ENCODE data around the gene TSPAN6. TPM values are rescaled to one million over a fixed set of nuclear protein-coding genes. Genes with fewer than 3 reads are reported as not detected.

The TSPAN6 gene
- total and polyA plus RNA-seq, 12 donors: 12.5 to 70.4 (median 26.2) TPM

DNA sequence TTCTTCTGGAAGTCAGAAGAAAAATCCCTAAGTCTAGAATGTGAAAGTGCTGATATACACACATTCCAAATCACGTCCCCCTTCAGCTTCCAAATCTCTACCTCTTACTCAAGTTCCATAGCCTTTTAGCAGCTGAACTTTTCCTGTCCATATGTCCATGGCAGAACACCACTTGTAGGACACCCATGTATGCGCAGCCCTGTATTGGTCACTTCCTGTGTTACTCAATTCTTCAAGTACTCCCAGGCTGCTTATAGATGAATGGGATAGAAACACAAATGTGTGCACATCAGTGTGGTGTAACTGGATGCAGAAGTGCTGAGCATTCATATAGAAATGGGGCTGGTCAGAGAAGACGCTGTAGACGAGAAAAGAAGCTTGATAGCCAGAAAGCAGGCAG lies 26.2 kb upstream of the TSPAN6 start:
- Histone ChIP-seq H3K27me3 (peaks cover 33% of the 10 kb centered on the region), H3K9me3 (replicated peaks in 1 of 3) (no peaks in the 10 kb centered on the region), H3K36me3 (replicated peaks in 1 of 2) (no peaks in the 10 kb centered on the region), H3K4me3 (no peak overlapping the region), H3K27ac (no peak overlapping the region), H3K4me1 (replicated peaks in 1 of 2) (no peaks in the 10 kb centered on the region)
- DNase-seq: no peak
- intact Hi-C loops (cut with DNase I): no loop called here
- TF ChIP-seq CTCF (IDR thresholded peaks at IDR 0.05): no peak
- no peak for TF ChIP-seq POLR2A (IDR thresholded peaks at IDR 0.05)
- WGBS, 4 donors: 75 to 88% (median 80%) methylated on average over 4 of the region's 4 CpGs

GRCh38 chrX:100662170-100662569 lies 25.6 kb upstream of the TSPAN6 start:
- 81 to 92% (median 87%) methylated on average over 8 to 13 of the region's 13 CpGs for WGBS, 4 donors
- DNase-seq: no peak
- H3K4me1 ChIP-seq (replicated peaks in 1 of 2): no peaks in the 10 kb centered on the region
- H3K4me3 ChIP-seq: no peak overlapping the region
- H3K9me3 ChIP-seq (replicated peaks in 1 of 3): no peaks in the 10 kb centered on the region
- TF ChIP-seq CTCF (IDR thresholded peaks at IDR 0.05) (no peak), POLR2A (IDR thresholded peaks at IDR 0.05) (no peak)
- intact Hi-C loops (cut with DNase I): no loop called here
- peaks cover 33% of the 10 kb centered on the region for H3K27me3 ChIP-seq
- no peak overlapping the region for H3K27ac ChIP-seq
- H3K36me3 ChIP-seq (replicated peaks in 1 of 2): no peaks in the 10 kb centered on the region

- no peak overlapping the region for H3K4me3 ChIP-seq
- 70 to 88% (median 75%) methylated on average over 4 of the region's 4 CpGs for WGBS, 4 donors
- DNase-seq: no peak
- no peaks in the 10 kb centered on the region for H3K36me3 ChIP-seq (replicated peaks in 1 of 2)
- TF ChIP-seq POLR2A (IDR thresholded peaks at IDR 0.05) (no peak), CTCF (IDR thresholded peaks at IDR 0.05) (no peak)
- no peak overlapping the region for H3K27ac ChIP-seq
- intact Hi-C loops (cut with DNase I): no loop called here
- no peaks in the 10 kb centered on the region for H3K4me1 ChIP-seq (replicated peaks in 1 of 2)
- peaks cover 26% of the 10 kb centered on the region for H3K27me3 ChIP-seq
- H3K9me3 ChIP-seq (replicated peaks in 1 of 3): no peaks in the 10 kb centered on the region
These were observed 23.0 kb upstream of the TSPAN6 start for GRCh38 chrX:100659431-100660137.

DNA sequence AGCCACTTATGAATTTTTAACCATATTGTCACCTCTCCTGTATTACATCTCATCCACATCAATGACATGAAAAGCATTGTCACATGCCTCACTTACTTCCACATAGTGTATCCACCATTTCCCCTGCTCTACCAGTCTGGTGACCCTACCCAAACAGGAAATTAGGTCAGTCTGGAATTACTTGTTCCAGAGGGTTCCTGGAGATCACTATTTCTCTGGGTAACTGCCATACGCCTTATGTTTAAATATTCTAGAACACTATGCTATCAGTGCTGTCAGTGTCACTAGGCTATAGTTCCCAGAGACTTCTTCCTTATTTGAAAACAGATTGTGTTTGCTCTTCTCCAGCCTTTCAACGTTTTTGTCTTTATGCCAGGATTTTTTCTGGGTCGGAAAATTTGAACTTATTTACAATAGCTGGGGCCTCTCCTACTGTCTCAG lies 22.4 kb upstream of the TSPAN6 start:
- H3K9me3 ChIP-seq (replicated peaks in 1 of 3): no peaks in the 10 kb centered on the region
- intact Hi-C loops (cut with DNase I): no loop called here
- WGBS, 4 donors: 34 to 44% (median 35%) methylated on average over 3 of the region's 3 CpGs
- no peak overlapping the region for H3K4me3 ChIP-seq
- no peaks in the 10 kb centered on the region for H3K4me1 ChIP-seq (replicated peaks in 1 of 2)
- no peak overlapping the region for H3K27ac ChIP-seq
- DNase-seq: no peak
- no peaks in the 10 kb centered on the region for H3K36me3 ChIP-seq (replicated peaks in 1 of 2)
- H3K27me3 ChIP-seq: peaks cover 25% of the 10 kb centered on the region
- TF ChIP-seq CTCF (IDR thresholded peaks at IDR 0.05) (no peak), POLR2A (IDR thresholded peaks at IDR 0.05) (no peak)

Data from adrenal gland (tissue), 12 donors.